ENCODE results near the gene PHLDB2.
A peak's percentile ranks its signal among the peaks of the same experiment; 100 is the strongest.

Gene PHLDB2

GRCh38 chr3:111850537-111850936, 8.5 kb upstream of the PHLDB2 start:
- DNase-seq (ENCODE audit: low read depth, low spot score) = no peak

DNA sequence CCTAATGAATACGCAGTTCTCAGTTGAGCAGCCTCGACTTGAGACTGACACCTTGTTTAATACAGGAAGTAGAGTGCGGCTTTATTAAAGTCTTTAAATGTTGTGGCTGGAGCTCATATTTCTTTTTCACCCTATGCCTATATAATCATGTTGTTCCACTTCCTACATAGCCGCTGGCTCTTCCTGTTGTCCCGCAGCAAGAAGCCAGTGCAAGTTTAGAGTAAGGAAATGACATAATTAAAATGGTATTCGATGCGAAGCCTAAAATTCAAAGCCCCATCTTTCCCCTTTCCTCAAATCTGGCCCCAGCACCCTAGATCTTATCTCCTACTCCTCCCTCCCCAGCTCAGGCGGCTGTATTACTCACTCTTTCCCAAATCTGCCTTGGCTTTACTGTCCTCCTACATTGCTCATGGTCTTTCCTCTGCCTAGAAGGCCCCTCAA, 7.5 kb upstream of the PHLDB2 start:
- DNase-seq (ENCODE audit: low read depth, low spot score) = no peak

GRCh38 chr3:111852540-111852939, 6.5 kb upstream of the PHLDB2 start:
- no peak for DNase-seq (ENCODE audit: low read depth, low spot score)

- no peak for DNase-seq (ENCODE audit: low read depth, low spot score)
Measured at GRCh38 chr3:111853068-111853467, 6.0 kb upstream of the PHLDB2 start.

DNA sequence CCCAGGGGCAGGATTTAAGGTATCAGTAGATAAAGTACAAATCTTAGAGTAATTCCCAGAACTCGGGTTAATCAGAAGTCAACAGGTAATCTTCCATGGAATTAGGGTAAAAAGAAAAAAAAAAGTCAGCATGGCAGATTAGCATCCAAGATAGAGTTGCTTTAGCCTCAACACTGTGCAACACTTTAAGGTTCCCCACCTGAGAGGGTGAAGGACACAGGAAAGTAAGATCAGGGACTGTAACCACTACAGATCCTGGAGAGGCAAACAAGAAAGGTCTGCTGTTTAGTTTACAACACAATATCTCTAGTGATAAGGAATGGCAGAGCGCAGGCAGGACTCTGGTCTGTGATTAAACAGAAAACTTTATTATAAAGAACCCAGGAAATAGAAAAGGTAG, 4.1 kb upstream of the PHLDB2 start:
- DNase-seq (ENCODE audit: low read depth, low spot score) = no peak

- no peak for DNase-seq (ENCODE audit: low read depth, low spot score)
Measured at GRCh38 chr3:111856501-111856900, 2.6 kb upstream of the PHLDB2 start.

DNA sequence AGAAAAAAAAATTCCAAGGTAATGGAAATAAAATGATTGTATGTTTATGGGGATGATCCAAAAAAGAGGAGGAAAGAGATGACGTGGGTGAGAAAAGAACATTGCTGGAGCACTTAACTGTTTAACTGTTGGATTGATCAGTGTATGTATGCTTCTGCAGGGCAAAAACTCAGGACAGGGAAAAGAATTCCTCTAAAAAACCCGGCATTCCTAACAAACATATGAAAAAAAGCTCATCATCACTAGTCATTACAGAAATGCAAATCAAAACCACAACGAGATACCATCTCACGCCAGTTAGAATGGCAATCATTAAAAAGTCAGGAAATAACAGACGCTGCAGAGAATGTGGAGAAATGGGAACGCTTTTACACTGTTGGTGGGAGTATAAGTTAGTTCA, 1.6 kb upstream of the PHLDB2 start:
- DNase-seq (ENCODE audit: low read depth, low spot score) = no peak

DNA sequence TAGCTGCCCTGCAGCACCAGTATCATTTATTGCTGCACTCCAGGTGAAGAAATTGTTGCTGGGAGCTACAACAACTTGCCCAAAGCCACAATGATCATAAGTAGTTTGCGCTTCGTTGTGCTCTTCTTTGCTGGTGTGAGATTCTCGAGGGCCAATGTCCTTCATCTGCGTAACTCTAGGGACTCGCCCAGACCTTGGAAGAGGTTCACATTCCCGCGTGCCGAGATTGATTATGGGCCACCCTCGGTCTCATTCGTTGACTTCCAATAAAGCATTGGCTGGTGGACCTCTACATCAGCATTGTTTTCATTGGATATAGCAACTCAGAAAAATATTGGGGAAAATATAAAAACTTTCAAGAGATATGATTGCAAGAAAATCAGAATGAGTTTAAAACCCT, 423 bp upstream of the PHLDB2 start:
- peak; percentile 20 for DNase-seq (ENCODE audit: low read depth, low spot score)

DNA sequence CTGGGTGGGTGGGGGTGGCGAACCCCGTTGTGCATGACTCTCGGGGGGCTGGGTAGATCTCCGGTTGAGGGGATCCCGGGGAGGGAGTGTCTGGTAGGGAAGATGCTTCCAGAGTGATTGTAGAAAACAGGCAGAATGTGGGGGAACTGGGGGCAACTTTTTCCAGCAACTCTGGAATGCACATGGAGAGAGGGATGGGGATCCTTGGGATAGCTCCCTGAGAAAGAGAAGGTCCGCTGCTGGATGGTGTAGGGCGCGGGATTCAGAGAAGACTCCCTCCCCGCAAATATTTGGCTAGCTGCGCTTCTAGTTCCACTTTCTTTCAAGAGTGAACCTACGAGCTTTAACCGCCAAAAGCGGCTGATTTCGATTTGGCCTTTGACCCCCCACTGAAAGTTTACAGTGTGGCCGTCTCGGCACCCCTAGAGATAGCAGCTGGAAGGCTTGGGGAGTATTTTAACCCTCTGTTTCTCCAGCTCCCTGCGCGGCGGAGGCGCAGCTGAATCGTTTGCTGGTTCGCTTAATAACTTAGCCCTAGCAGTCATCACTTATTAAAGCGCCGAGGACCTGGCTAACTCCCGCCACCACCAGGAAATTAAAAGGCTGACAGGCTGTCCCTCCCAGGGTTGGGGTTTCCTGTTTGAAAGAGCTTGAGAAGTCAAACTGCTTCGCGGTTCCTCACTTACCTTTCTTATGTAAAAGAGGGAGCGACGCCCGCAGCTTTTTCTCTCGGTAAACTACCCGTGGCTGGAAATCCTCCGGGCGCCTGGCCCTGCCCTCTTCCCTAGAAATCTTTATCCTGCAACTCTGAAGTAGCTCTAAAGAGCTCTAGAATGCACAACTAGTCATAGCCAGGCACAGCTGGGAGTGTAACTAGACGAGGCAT, 1.2 kb downstream of the PHLDB2 start:
- peak; percentile 92 for DNase-seq (ENCODE audit: low read depth, low spot score)

GRCh38 chr3:111861391-111861790, 2.3 kb downstream of the PHLDB2 start:
- DNase-seq (ENCODE audit: low read depth, low spot score) = peak; percentile 51

DNA sequence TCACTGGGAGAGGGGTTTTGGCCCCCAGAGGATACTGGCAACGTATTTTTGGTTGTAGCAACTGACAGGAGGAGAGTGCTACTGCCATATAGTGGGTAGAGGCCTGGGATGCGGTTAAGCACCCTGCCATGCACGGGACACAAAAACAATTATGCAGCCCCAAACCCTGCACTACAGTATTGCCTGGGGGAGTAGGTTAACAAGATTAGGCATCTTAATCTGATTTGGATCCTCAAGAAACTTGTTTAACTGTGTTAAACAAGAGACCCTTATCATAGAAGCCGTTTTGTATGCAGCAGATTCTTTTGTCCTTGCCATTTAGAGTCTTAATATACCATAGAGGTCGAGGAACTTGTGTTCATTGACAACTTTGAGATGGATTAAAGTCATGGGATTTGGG, 3.4 kb downstream of the PHLDB2 start:
- no peak for DNase-seq (ENCODE audit: low read depth, low spot score)

DNA sequence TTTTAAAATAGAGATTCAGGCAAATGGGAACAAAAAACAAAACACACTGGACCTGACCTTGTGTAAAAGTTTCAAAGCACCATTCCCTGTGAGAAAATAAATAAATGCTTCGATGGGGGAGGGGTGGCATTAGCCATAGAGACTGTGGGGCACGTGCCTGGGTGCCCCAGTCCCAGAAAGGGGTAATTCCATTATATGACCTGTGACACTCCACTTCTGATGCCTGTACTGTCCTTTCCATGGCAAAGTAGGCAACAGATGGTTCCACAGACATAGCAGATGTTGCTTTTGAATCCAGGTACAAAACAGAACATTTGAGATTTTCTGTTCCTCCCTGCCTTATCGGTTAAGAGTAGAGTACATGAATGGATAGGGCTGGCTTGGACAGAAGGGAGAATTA, 3.9 kb downstream of the PHLDB2 start:
- DNase-seq (ENCODE audit: low read depth, low spot score) = no peak

DNA sequence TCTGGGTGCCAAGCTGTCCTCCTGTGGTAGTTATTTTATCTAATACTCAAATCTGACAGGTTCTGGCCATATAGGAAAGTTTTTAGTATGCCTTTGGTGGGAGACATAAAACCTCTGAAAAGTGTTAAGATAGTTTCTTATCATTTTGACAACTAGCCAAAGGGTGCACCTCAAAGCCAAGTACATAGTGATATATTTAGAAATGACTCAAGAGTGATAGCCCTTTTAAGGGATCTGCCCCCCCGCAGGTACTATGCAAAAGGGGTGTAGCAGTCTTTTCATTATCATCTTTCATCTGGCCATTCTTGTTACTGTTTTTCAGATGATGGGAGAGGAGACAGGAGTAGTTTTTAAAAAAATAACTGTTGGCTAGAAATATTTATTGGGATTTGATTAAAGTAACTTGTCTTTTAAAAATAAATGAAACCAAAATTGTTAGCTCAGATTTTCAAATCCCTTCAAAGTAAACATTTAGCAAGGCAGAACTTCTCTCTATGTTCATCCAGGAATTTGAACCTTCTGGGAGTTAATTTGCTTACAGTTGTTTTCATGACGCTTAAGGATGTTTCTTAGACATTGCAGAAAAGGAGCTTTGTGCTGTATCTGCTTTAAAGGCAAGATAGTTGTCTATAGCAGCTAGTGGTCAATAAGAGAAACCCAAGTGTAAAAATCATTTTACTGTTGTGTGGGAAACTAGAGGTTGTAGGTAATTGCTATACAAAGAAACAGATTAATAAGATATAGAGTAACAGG, 5.1 kb downstream of the PHLDB2 start:
- DNase-seq (ENCODE audit: low read depth, low spot score) = peak; percentile 30

- DNase-seq (ENCODE audit: low read depth, low spot score) = peak; percentile 91
Measured at GRCh38 chr3:111864821-111865656, 6.0 kb downstream of the PHLDB2 start.

- no peak for DNase-seq (ENCODE audit: low read depth, low spot score)
Measured at GRCh38 chr3:111867889-111868426, 8.9 kb downstream of the PHLDB2 start.

DNA sequence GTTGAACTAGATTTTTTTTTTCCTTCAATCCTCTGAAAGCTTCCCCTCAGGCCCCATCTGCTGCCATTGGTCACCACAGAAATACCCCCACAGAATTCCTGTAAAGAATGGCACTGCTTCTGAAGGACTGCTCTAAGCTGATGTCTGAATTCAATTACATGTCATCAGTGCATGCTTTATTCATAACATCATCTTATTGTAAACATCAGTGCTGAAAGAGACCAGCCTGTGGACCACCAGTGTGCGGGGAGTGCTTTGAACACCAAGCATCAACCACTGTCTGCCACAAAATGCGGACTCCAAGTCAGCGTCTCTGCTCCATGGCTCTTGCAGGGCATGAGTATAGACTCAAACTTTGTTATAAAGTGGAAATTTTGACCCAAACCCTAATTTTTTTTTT, 11.6 kb downstream of the PHLDB2 start:
- DNase-seq (ENCODE audit: low read depth, low spot score) = peak; percentile 43

GRCh38 chr3:111871809-111872623, 13.0 kb downstream of the PHLDB2 start:
- DNase-seq (ENCODE audit: low read depth, low spot score) = no peak

DNA sequence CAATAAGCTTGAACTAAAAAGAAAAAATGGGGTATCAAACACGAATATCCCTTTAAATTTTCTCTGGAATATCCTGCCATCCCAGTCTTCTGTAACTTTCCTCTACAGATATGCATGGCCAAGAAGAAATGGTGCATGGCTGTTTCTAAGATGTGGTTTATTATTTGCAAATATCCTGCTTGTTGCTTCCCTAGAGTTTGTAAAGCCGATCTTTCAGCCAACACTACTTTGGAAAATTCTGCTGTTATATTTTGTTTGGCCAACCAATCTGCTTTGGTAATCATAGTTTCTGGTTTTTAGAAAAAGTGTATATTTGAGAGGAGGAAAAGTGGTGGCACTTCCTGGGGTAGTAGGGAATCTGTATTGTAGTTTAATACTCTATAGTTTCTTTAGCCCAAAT, 13.9 kb downstream of the PHLDB2 start:
- no peak for DNase-seq (ENCODE audit: low read depth, low spot score)

GRCh38 chr3:111874177-111874820, 15.2 kb downstream of the PHLDB2 start:
- peak; percentile 66 for DNase-seq (ENCODE audit: low read depth, low spot score)

DNA sequence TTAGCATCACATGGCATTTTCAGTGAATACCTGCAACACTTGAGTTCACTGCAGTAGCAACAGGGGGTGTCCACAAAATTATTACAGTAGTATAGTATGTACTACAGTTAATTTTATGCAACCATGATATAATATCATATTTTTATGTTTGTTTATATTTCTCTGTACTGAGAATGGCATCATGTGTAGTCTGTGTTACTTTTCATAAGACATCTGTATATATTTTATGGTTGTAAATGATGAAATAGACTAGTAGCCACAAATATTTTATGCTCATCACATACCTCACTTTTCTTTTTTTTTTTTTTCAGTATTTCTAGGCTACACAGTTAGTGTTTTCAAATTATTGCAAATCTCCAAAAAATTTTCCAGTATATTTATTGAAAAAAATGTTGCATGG, 22.4 kb downstream of the PHLDB2 start:
- no peak for DNase-seq (ENCODE audit: low read depth, low spot score)

Data from astrocyte of the hippocampus (primary cell).